Germinal center (tissue), 1 donor: ENCODE results near the gene OR2AJ1.

Experiments used
- DNase-seq: peaks from one replicate; pipeline ENCODE4 v3.0.0; 2012; ENCODE audit warnings: mixed read lengths, low spot score

Gene OR2AJ1

DNA sequence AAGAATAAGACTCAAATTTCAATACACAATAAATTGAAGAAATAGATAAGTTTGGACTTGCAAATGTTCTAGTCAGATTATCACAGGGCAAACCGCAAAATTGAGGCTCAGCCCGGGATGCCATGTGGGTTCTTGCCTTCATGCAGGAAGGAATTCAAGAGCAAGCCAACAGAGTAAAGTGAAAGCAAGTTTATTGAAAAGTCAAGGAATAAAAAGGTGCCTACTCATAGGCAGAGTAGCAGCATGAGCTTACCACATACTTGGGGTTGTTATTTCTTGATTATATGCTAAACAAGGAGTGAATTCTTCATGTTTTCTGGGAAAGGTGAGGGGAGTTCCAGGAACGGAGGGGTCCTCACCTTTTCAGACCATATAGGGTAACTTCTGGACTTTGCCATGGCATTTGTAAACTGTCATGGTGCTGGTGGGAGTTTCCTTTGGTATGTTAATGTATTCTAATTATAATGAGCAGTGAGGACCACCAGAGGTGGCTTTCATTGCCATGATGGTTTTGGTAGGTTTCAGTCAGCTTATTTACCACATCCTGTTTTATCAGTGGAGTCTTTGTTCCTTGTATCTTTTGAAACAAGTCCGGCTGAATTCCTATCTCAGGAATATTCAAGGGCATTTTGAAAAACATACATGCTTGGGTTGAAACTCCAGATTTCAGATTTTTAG, 38.4 kb downstream of the OR2AJ1 start:
- no peak for DNase-seq

DNA sequence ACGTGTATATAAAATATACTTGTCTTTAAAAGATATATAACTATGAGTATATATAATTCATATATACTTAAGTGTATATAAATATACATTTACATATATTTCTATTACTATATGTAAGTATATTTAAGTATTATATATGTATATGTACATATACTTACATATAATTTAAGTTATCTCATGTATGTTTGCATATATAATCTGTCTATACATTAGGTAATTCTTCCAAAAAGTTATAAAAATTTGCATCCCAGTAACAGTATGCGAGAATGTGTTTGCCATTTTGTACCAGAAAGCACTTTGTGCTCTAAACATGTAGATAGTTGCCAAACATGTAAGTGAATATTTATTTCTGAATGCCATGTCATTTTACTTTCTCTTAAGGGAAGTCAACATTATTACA, 40.2 kb downstream of the OR2AJ1 start, which contains the start of gene OR2AK2:
Gene OR2AK2 (plus strand): TSS at position 301 of the 400 bp plus-strand sequence. CDS start 144 bp downstream, outside the sequence.
- DNase-seq = no peak

DNA sequence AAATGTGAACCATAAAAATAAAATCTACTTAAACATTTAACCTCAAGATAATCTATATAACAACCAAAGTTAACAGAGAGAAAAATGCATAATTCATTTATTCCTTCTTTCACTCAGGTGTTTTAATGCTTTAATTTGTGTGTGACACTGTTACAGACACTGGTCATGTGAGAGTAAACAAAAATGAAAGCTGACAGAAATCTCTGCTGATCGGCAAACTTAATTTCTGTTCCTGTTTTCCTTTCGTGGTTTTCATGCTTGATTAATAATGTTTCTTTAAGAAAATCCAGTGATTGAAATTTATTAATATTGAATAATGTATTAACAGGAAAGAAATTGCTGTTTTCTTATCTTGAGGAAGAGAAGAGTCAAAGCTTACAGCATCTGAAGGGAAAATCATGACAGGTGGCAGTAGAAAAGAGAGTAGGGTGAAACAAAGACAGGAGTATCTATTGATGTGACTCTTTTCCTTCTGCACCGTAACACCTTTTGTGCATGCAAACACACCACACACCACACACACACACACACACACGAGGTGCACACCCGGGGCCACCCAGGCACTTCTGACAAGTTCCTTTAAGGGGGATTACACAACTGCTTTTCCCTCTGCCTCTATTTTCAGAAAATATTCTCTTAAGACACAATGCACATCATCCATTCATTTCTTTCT, 42.0 kb downstream of the OR2AJ1 start:
- DNase-seq = no peak
